Stimulated activated CD4-positive, alpha-beta T cell treated with anti-CD3 and anti-CD28 coated beads, Interleukin-2, amount 100 ng/mL, for 48 hours (primary cell): ENCODE data around the gene KPNB1.
"Not testable (repeated sequence)": the region's sequence is repeated elsewhere in the genome, so short reads cannot be mapped to it uniquely, and the experiment has no call there.

ENCODE experiments used
- DNase-seq, 2 donors: peaks; one replicate each; pipeline ENCODE4 v3.0.0-alpha.2; 2020

The KPNB1 gene

GRCh38 chr17:47682727-47683126 lies 33.0 kb downstream of the KPNB1 start:
- not testable (repeated sequence) for DNase-seq

GRCh38 chr17:47684025-47684424 lies 34.3 kb downstream of the KPNB1 start:
- DNase-seq = no peak

GRCh38 chr17:47684535-47685193 lies 34.9 kb downstream of the KPNB1 start:
- no peak for DNase-seq

- DNase-seq = no peak
Measured at GRCh38 chr17:47685556-47686275, 36.0 kb downstream of the KPNB1 start.

- no peak for DNase-seq
Measured at GRCh38 chr17:47686276-47686635, 36.5 kb downstream of the KPNB1 start.

GRCh38 chr17:47686664-47687327 lies 37.1 kb downstream of the KPNB1 start:
- no peak for DNase-seq

DNA sequence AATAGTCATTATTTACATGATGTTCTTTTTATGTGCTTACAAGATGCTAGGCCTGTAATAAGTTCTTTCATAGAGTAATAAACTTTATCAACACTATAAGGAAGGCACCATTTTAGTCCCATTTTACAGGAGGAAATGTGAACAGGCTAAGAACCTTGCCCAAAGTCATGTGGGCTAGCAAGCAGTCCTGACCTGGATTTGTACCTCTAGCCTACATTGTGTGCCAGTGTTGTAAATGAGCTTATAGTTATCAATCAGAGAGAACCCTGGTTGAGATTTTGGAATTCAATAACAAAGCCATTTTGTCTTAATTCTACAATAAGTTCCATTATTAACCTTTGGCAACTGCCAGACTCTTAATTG lies 37.6 kb downstream of the KPNB1 start:
- no peak for DNase-seq

- no peak for DNase-seq
Measured at GRCh38 chr17:47687748-47688147, 38.0 kb downstream of the KPNB1 start.

GRCh38 chr17:47690121-47690520 lies 40.4 kb downstream of the KPNB1 start:
- DNase-seq = no peak

- DNase-seq = no peak
Measured at GRCh38 chr17:47692137-47692894, 42.6 kb downstream of the KPNB1 start.

GRCh38 chr17:47692895-47693730 lies 43.4 kb downstream of the KPNB1 start:
- no peak for DNase-seq

GRCh38 chr17:47693731-47694580 lies 44.2 kb downstream of the KPNB1 start, which contains the start of gene TBKBP1:
TSS of gene TBKBP1 (plus strand) at chr17:47694161. CDS start at chr17:47696113, 1,952 bp downstream.
- DNase-seq = no peak

- DNase-seq = peak in 1 of 2 donors; percentile 49
Measured at GRCh38 chr17:47694581-47695428, 45.1 kb downstream of the KPNB1 start.

- no peak for DNase-seq
Measured at GRCh38 chr17:47695429-47696376, 46.0 kb downstream of the KPNB1 start.

DNA sequence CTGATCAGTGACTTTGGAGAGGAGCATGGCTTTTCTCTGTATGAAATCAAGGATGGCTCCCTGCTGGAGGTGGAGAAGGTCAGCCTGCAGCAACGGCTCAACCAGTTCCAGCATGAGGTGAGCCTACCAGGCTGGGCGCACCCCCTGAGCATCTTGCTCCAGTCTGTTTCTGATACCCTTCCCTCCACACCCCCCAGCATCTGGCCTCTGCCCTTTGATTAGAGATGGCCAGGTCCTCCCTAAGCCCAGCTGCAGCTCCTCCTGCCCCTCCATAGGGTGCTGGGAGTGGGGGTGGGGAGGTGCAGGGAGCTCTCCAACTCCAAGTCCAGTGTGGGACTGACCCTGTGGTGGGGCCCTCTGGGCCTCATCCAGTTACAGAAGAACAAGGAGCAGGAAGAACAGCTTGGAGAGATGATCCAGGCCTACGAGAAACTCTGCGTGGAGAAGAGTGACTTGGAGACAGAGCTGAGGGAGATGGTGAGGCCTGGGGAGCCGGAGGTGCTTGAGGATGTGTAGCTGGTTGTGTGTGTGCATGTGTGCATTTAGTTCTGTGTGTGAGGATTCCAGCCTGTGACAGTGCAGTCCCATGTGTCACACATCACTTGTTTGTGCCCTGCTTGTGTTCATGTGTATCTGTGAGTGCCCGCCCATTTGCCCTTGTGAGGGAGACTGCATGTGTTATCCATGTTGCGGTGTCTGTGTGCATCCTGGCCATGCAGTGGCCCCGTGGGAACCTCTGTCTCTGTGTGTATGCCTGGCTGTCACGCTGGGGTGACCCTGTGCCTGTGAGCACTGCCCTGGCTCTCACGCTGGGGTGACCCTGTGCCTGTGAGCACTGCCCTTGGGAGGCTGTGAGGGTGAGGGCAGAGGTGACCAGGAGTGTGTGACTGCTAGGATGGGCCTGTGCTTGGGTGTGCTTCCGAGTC lies 47.3 kb downstream of the KPNB1 start:
- no peak for DNase-seq

DNA sequence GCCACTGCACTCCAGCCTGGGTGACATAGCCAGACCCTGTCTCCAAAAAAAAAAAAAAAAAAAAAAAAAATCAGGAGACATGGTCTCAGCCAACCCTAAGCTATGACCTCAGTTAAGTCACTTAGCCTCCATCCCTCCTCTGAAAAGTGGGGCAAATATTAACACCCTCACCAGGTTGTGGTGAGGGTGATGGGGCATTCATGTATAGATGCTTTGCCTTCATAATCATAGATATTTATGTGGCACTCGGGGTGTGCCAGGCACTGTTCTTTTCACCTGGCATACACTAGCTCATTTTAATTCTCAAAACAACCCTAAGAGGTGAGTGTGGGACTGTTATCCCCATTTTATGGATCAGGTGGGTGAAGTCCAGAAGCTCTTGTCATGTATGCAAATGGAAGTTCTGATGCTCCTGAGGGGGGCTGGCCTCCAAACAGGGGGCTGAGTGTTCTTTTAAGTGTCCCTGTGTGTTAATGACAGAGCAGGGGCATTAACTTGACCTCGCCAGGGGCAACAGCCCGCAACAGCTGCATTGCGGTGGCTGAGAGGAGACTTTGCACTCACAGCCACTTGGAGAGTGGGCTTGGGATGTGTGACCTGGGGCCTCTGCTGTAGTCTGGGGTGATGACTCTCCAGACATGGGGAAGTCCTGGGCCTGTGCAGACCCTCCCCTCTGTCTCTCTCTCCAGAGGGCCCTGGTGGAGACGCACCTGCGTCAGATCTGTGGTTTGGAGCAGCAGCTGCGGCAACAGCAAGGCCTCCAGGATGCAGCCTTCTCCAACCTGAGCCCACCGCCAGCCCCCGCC lies 48.4 kb downstream of the KPNB1 start:
- DNase-seq = no peak
